GM10248 (cell line): ENCODE results near the gene GAPVD1.
"Not testable (repeated sequence)": the region's sequence is repeated elsewhere in the genome, so short reads cannot be mapped to it uniquely, and the experiment has no call there.

ENCODE experiments used
- CTCF ChIA-PET: fragments of 300-600 bp; sonication (Branson Sonifier 250); formaldehyde crosslinking; extraction: SDS; loops from one replicate; lab custom pipeline; 2021; ENCODE audit warnings: antibody characterized with exemption; lab: Yijun Ruan, JAX
- POLR2A ChIA-PET: fragments of 350-650 bp; sonication (Branson Sonifier 250); formaldehyde crosslinking; extraction: SDS; loops from one replicate; lab custom pipeline; 2020; ENCODE audit warnings: antibody characterized with exemption; lab: Yijun Ruan, JAX
- DNase-seq: peaks from one replicate; pipeline ENCODE4 v3.0.0; 2012; ENCODE audit errors: extremely low spot score
- TF ChIP-seq, protein P1 (sequence below): IDR thresholded peaks from 2 replicates; pipeline ENCODE4 v1.5.1; 2012; ENCODE audit warnings: mild to moderate bottlenecking, low read depth; ENCODE audit errors: extremely low read depth, missing control alignments, control extremely low read depth

The GAPVD1 gene, protein sequence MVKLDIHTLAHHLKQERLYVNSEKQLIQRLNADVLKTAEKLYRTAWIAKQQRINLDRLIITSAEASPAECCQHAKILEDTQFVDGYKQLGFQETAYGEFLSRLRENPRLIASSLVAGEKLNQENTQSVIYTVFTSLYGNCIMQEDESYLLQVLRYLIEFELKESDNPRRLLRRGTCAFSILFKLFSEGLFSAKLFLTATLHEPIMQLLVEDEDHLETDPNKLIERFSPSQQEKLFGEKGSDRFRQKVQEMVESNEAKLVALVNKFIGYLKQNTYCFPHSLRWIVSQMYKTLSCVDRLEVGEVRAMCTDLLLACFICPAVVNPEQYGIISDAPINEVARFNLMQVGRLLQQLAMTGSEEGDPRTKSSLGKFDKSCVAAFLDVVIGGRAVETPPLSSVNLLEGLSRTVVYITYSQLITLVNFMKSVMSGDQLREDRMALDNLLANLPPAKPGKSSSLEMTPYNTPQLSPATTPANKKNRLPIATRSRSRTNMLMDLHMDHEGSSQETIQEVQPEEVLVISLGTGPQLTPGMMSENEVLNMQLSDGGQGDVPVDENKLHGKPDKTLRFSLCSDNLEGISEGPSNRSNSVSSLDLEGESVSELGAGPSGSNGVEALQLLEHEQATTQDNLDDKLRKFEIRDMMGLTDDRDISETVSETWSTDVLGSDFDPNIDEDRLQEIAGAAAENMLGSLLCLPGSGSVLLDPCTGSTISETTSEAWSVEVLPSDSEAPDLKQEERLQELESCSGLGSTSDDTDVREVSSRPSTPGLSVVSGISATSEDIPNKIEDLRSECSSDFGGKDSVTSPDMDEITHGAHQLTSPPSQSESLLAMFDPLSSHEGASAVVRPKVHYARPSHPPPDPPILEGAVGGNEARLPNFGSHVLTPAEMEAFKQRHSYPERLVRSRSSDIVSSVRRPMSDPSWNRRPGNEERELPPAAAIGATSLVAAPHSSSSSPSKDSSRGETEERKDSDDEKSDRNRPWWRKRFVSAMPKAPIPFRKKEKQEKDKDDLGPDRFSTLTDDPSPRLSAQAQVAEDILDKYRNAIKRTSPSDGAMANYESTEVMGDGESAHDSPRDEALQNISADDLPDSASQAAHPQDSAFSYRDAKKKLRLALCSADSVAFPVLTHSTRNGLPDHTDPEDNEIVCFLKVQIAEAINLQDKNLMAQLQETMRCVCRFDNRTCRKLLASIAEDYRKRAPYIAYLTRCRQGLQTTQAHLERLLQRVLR (N-terminal part only)

DNA sequence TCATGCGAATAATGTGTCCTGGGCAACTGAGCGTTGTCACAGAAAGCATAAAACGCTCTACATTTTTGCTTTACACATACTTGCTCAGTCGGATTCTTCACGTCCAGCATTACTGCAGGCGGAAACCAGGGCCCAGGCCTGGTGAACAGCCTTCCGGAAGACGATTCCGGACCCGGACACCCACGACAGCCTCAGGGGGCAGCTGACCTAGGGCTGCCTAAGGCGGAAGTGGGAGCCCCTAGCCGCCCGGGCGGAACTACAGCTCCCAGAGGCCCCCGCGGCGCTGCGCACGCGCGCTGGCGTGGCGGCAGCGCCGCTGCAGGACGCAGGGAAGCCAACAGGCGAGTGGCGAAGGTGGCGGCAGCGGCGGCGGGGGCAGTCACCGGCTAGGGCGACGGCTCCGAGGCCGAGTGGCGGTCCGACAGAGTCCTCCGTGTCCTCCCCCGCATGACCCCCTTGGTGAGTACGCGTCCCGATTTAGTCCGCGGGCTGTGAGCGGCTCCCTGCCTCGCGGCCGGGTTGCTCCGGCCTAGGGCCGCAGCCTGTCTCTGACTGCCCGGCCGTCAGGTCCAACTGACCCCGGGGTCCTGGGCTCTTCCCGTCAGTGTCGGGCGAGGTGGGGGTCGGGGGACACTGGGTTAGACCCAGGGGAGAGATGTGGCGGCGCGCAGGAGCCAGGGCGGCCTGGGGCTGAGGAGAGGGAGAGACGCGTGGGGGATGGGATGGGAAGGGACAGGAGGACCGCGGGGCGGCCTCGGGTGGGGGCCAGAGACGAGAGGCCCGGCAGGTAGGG, at the start of gene GAPVD1:
GAPVD1 (plus strand) TSS at position 326 of the 793 bp plus-strand sequence. CDS start 37,096 bp downstream, outside the sequence.
- TF ChIP-seq, protein P1, sequence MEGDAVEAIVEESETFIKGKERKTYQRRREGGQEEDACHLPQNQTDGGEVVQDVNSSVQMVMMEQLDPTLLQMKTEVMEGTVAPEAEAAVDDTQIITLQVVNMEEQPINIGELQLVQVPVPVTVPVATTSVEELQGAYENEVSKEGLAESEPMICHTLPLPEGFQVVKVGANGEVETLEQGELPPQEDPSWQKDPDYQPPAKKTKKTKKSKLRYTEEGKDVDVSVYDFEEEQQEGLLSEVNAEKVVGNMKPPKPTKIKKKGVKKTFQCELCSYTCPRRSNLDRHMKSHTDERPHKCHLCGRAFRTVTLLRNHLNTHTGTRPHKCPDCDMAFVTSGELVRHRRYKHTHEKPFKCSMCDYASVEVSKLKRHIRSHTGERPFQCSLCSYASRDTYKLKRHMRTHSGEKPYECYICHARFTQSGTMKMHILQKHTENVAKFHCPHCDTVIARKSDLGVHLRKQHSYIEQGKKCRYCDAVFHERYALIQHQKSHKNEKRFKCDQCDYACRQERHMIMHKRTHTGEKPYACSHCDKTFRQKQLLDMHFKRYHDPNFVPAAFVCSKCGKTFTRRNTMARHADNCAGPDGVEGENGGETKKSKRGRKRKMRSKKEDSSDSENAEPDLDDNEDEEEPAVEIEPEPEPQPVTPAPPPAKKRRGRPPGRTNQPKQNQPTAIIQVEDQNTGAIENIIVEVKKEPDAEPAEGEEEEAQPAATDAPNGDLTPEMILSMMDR = peak; percentile 25
- CTCF ChIA-PET = interaction anchor here (0.6 to 2.2 kb wide), 6 partner anchors 13 to 146 kb away, joined by 3 to 17 read pairs (median 4); partner anchors contain the start of gene HSPA5
- peak; percentile 99 for DNase-seq
- POLR2A ChIA-PET = interaction anchor here (0.6 to 3.4 kb wide), 2 partner anchors 20 to 36 kb away, joined by 5 to 24 read pairs; partner anchors contain the start of gene HSPA5

DNA sequence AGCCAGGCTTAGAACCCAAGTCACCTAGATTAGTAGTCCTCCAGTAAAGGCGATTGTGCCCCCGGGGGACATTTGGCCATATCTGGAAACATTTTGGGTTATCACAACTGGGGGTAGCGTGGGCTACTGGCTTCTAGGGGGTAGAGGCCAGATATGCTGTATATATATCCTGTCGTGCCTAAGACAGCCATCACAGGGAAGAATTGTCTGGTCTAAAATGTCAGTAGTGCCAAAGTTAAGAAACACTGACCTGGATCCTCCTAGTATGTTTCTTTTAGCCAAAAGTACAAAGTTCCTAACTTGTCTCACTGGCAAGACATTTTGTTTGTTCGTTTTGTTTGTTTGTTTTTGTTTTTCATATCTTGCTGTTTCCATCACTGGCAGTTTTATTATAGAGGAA, 47.4 kb upstream of the GAPVD1 start:
- no peak for DNase-seq
- ChIA-PET POLR2A (no interaction called here), CTCF (no interaction called here)
- TF ChIP-seq, protein P1 = no peak

DNA sequence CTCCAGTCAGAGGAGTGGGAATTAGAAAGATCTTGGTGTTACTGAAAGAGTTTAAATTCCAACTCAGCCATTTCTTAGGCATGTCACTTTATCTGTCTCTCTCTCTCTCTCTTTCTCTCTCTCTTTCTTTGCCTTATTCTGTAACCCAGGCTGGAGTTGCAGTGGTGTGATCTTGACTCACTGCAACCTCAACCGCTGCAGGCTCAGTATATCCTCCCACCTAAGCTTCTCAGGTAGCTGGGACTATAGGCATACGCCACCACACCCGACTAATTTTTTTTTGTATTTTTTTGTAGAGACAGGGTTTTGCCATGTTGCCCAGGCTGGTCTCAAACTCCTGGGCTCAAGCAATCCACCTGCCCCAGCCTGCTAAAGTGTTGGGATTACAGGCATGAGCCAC, 43.0 kb upstream of the GAPVD1 start:
- ChIA-PET CTCF (interaction anchor here (1.0 kb wide), 1 partner anchor 24 kb away, joined by 3 read pairs; no protein-coding TSS in a partner anchor), POLR2A (interaction anchor here (0.7 to 1.6 kb wide), 3 partner anchors 14 to 23 kb away, joined by 4 to 9 read pairs (median 8); partner anchors contain the start of gene HSPA5)
- TF ChIP-seq, protein P1 = no peak
- no peak for DNase-seq

DNA sequence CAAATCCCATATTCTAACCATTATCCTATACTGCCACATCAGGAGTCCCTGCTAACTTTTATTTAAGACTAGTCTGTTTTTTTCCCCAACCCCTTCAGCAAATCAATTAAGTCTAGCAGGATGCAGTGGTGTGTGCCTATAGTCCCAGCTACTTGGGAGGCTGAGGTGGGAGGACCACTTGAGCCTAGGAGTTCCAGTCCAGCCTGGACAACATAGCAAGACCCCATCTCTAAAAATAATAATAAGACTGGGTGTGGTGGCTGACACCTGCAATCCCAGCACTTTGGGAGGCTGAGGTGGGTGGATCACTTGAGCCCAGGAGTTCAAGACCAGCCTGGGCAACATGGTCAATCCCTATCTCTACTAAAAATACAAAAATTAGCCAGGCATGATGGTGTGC, 36.8 kb upstream of the GAPVD1 start:
- POLR2A ChIA-PET, CTCF ChIA-PET, DNase-seq: not testable (repeated sequence)

DNA sequence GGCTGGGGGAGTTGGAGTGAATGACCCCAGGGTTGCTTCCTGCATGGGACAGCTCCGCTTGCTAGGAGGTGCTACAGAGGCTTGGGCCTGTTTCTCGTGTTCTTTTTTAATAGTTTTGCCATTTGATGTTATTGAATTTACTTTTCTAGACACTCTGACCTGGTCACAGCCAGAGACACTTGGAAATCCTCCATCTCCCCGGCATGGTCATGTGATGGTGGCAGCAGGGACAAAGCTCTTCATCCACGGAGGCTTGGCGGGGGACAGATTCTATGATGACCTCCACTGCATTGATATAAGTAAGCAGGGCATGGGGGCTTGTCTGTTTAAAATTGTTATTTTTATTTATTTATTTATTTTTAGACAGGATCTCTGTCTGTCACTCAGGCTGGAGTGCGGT, 33.9 kb upstream of the GAPVD1 start:
- TF ChIP-seq, protein P1 = no peak
- CTCF ChIA-PET = no interaction called here
- DNase-seq = no peak
- POLR2A ChIA-PET = interaction anchor here (0.5 kb wide), 1 partner anchor 84 kb away, joined by 5 read pairs; the partner anchor contains the start of gene SCAI

DNA sequence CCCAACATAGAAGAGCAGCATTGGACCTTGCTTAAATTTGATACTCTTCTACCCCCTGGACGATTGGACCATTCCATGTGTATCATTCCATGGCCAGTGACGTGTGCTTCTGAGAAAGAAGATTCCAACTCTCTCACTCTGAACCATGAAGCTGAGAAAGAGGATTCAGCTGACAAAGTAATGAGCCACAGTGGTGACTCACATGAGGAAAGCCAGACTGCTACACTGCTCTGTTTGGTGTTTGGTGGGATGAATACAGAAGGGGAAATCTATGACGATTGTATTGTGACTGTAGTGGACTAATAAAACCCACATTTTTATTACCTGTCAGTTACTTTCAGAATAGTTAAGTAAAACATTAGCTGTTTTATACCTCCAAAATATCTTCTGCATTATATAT, 27.9 kb upstream of the GAPVD1 start:
- TF ChIP-seq, protein P1 = no peak
- no peak for DNase-seq
- ChIA-PET POLR2A (interaction anchor here (0.7 to 1.5 kb wide), 3 partner anchors 8 to 462 kb away, joined by 3 to 6 read pairs (median 5); no protein-coding TSS in a partner anchor), CTCF (interaction anchor here (1.1 kb wide), 1 partner anchor 31 kb away, joined by 3 read pairs; no protein-coding TSS in a partner anchor)

DNA sequence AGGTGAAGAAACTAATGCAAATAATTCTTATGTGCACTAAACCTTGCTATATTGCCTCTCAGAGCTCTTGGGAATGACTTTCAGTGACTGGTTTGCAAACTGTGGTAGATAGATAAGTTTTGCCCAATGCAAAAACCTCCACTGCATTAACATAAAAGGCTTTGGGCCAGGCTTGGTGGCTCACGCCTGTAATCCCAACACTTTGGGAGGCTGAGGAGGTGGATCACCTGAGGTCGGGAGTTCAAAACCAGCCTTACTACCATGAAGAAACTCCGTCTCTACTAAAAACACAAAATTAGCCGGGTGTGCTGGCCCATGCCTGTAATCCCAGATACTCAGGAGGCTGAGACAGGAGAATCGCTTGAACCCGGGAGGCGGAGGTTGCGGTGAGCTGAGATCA, 27.5 kb upstream of the GAPVD1 start:
- POLR2A ChIA-PET = interaction anchor here (0.6 to 1.5 kb wide), 3 partner anchors 10 to 462 kb away, joined by 3 to 6 read pairs (median 3); no protein-coding TSS in a partner anchor
- DNase-seq = not testable (repeated sequence)
- CTCF ChIA-PET = interaction anchor here (1.1 kb wide), 1 partner anchor 32 kb away, joined by 3 read pairs; no protein-coding TSS in a partner anchor
